Activated T-helper 1 cell treated with anti-CD3 and anti-CD28 coated beads, Interleukin-12 subunit alpha, Interleukin-12 subunit beta, Interleukin-2, Interleukin-4 antibody, amounts not matched to agents 30 ng/mL and 10 ng/mL and 1 ng/mL, durations not matched to agents 14 hours and 24 hours and 36 hours (primary cell): ENCODE measurements around the gene SYT14. TPM values are rescaled to one million over a fixed set of nuclear protein-coding genes. Genes with fewer than 3 reads are reported as not detected.
"Not testable (repeated sequence)": the region's sequence is repeated elsewhere in the genome, so short reads cannot be mapped to it uniquely, and the experiment has no call there.

Experiments
- DNase-seq: peaks from one replicate; pipeline ENCODE4 v3.0.0; 2021; ENCODE audit warnings: low spot score
- H3K27ac Mint-ChIP-seq: one replicate; pipeline ENCODE4 v1.8.0; 2021; ENCODE audit warnings: mild to moderate bottlenecking, mixed read lengths
- H3K27me3 Mint-ChIP-seq: one replicate; pipeline ENCODE4 v1.8.0; 2022; ENCODE audit warnings: mild to moderate bottlenecking, moderate library complexity, mixed read lengths; ENCODE audit not compliant: insufficient read depth
- H3K36me3 Mint-ChIP-seq: one replicate; pipeline ENCODE4 v1.8.0; 2021; ENCODE audit warnings: low read depth, mixed read lengths
- H3K4me1 Mint-ChIP-seq: one replicate; pipeline ENCODE4 v1.8.0; 2021; ENCODE audit warnings: low read depth, mixed read lengths
- H3K4me3 Mint-ChIP-seq: one replicate; pipeline ENCODE4 v1.8.0; 2021; ENCODE audit warnings: mild to moderate bottlenecking, moderate library complexity, mixed read lengths
- H3K9me3 Mint-ChIP-seq: one replicate; pipeline ENCODE4 v1.8.0; 2021; ENCODE audit warnings: mixed read lengths
- intact Hi-C: fragments of 100-400 bp; cut with micrococcal nuclease; formaldehyde crosslinking; loops from one replicate; pipeline ENCODE4 v1.15.1; 2024
- total RNA-seq: library from RNA; stranded (reverse); gene quantifications from 2 replicates; pipeline ENCODE4 v1.2.3, GENCODE V29; 2022

SYT14 gene
- total RNA-seq, 1 donor from 2014 or later = not detected

DNA sequence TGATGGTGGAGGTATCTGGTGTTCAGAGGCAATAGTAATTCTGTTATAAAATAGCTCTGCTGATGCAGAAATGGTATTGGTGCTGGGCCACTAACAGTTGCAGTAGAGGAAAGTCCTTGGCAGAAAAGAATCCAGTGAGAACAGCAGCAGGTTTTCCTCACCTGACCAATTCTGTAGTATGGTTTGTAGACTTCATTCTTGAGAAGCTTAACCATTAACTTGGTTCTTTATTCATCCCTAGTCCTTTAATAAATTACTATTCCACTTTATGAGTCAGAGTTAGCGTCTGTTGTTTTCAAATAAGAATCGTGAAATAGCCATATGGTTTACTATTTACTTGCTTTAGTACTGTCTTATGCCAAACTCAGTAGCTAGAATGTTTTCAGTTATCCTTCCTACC is 166.1 kb downstream of the SYT14 start:
- Mint-ChIP-seq H3K27me3 (peaks cover 2% of the 10 kb centered on the region), H3K4me3 (no peak overlapping the region), H3K36me3 (no peaks in the 10 kb centered on the region), H3K4me1 (no peaks in the 10 kb centered on the region), H3K27ac (no peak overlapping the region), H3K9me3 (no peaks in the 10 kb centered on the region)
- intact Hi-C loops = no loop called here
- DNase-seq = no peak

DNA sequence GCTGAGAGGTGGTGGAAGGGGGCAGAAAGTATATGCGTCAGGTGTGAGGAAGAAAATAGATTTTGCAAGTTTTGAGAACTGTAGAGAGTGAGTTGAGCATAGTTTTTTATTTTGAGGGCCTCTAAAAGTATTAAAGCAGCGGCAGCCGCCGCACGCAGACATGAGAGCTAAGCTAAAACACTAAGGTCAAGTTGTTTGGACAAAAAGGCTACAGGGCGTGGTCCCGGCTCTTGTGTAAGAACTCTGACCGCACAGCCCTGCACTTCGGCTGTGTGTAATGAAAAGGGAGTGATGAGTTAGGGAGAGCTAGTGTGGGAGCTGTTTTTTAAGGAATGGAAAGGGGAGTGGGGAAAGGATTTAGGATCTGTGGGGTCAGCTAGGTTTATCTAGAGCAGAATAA is 174.9 kb downstream of the SYT14 start:
- H3K4me1 Mint-ChIP-seq, H3K4me3 Mint-ChIP-seq, DNase-seq, H3K27me3 Mint-ChIP-seq, H3K27ac Mint-ChIP-seq, intact Hi-C loops, H3K9me3 Mint-ChIP-seq, H3K36me3 Mint-ChIP-seq: not testable (repeated sequence)

DNA sequence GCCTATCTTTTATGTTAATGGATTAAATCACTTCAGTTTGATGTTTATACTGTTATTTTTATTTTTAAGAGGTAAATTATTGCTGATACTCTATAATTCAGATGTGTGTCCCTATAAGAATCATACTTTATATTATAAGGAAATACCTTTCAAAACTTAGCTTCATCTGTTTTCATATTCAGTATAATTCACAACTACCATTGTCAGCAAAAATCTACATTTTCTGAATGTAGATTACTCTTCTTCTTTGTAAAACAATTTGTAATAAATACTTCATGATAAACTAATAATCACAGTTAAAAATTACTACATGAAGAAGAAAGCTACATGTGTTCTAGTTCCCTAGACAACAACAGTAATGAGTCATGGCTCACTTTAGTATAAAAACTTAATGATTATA is 179.2 kb downstream of the SYT14 start:
- intact Hi-C loops = no loop called here
- H3K36me3 Mint-ChIP-seq = no peaks in the 10 kb centered on the region

DNA sequence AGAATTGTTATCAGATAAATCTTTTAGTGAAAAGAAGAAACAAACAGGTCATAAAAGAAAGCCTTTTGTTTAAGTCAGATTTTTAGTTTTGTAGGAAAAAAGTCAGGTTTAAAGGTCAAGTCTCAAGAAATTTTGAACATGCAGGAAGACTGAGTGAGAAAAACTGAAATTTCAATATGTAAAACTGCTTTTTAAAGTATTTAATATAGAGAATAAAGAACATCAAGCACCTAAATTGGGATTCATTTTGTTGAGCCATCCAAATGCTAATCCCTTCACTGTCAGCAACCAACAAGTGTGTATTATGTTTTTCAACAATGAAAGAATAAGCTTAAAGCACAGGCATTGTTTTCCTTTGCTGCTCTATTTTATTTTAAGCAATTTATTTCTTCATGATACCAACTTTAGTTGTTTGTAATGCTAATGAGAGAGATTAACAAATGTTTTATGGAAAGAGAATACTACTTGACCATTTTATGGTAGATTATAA is 179.7 kb downstream of the SYT14 start:
- H3K4me3 Mint-ChIP-seq = no peak overlapping the region
- no peaks in the 10 kb centered on the region for H3K9me3 Mint-ChIP-seq
- H3K27me3 Mint-ChIP-seq = no peaks in the 10 kb centered on the region
- no peaks in the 10 kb centered on the region for H3K4me1 Mint-ChIP-seq
- H3K27ac Mint-ChIP-seq = no peak overlapping the region
- DNase-seq = no peak
- no peaks in the 10 kb centered on the region for H3K36me3 Mint-ChIP-seq
- intact Hi-C loops = no loop called here

More for the DNA sequence above, 179.2 kb downstream of the SYT14 start:
- no peaks in the 10 kb centered on the region for H3K27me3 Mint-ChIP-seq
- no peaks in the 10 kb centered on the region for H3K4me1 Mint-ChIP-seq
- no peak overlapping the region for H3K4me3 Mint-ChIP-seq
- no peak for DNase-seq
- H3K27ac Mint-ChIP-seq = no peak overlapping the region
- H3K9me3 Mint-ChIP-seq = no peaks in the 10 kb centered on the region

DNA sequence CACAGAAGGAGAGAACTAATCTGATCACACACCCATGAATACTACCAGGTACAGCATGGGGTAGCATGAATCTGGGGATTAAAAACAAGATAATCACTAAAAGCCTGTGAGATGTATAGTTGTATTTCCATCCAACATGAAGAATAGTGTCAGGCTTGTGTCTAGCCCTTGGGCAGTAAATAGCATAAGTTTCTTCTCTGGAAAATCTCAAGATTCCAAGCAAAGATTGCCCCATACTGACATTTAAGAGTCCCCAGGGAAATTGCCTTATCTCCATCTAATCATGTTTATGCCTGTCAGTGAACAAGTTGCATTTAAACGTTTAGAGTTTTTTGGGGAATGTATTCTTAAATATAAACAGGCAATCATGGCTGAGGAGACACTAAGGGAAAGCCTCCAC is 185.4 kb downstream of the SYT14 start:
- no peak for DNase-seq
- no peaks in the 10 kb centered on the region for H3K27me3 Mint-ChIP-seq

DNA sequence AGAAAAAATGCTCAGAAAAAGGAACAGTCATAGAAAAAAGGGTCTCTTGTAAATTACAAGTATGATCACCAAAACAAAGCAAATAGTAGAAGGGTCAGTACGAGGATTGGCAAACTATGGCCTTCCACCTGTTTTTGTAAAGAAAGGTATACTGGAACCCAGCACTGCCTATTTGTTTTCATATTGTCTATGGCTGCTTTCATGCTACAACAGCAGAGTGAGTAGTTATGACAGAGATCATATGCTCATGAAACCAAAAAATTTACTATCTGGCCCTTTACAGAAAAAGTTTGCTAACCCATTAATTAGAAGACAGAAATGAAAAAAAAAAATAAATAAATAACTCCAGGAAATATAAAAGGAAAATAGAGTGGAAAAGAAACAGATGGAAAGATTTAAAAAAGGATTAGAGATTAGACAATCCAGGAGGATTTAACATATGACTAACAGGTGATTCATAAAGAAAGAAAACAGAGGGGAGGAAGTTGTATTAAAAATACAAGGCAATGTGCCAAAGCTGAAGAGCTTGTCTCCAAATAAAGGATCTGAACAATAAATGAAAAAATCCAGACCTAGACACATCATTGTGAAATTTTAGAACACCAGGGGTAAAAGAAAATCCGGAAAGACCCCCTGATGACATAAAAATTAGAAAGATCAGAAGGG is 186.0 kb downstream of the SYT14 start:
- DNase-seq = no peak
- no peaks in the 10 kb centered on the region for H3K27me3 Mint-ChIP-seq
- no peaks in the 10 kb centered on the region for H3K9me3 Mint-ChIP-seq
- no peak overlapping the region for H3K27ac Mint-ChIP-seq
- intact Hi-C loops = no loop called here
- H3K4me3 Mint-ChIP-seq = no peak overlapping the region
- no peaks in the 10 kb centered on the region for H3K4me1 Mint-ChIP-seq
- H3K36me3 Mint-ChIP-seq = no peaks in the 10 kb centered on the region

More for the DNA sequence above, 185.4 kb downstream of the SYT14 start:
- Mint-ChIP-seq H3K4me1 (no peaks in the 10 kb centered on the region), H3K9me3 (no peaks in the 10 kb centered on the region), H3K27ac (no peak overlapping the region), H3K36me3 (no peaks in the 10 kb centered on the region), H3K4me3 (no peak overlapping the region)
- intact Hi-C loops = no loop called here

DNA sequence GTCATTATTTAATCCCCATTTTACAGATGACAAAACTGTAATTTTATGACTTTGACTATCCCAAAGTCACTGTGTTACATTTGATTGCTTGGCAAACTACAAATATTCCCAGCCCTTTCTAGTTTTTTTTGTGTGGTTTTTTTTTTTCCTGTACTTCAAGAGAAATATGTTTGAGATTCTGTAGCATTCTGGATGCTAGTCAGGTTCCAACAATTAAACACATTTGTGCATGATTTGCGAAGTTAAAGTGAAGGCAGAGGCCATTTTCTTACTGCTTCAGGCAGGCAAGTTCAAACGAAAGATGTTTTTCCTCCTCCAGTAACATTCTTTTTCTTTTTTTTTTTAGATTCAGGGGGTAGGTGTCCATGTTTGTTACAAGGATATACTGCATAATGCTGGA is 186.7 kb downstream of the SYT14 start:
- Mint-ChIP-seq H3K4me3 (no peak overlapping the region), H3K4me1 (no peaks in the 10 kb centered on the region), H3K27ac (no peak overlapping the region), H3K9me3 (no peaks in the 10 kb centered on the region), H3K36me3 (no peaks in the 10 kb centered on the region), H3K27me3 (no peaks in the 10 kb centered on the region)
- no peak for DNase-seq
- intact Hi-C loops = no loop called here

DNA sequence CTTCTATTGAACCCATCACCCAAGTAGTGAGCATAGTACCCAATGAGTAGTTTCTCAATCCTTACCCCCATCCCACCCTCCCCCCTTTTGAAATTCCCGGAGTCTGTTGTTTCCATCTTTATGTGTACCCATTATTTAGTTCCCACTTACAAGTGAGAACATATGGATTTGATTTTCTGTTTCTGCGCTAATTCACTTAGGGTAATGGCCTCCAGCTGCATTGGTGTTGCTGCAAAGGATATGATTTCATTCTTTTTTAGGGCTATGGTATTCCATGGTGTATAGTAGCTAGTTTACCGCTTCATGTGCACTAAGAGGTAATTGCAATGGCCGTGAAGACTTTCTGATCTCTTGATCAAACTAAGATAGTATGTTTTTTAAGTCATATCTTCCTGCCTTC is 187.1 kb downstream of the SYT14 start:
- H3K9me3 Mint-ChIP-seq = no peaks in the 10 kb centered on the region
- DNase-seq = no peak
- no peaks in the 10 kb centered on the region for H3K27me3 Mint-ChIP-seq
- H3K4me3 Mint-ChIP-seq = no peak overlapping the region
- no peaks in the 10 kb centered on the region for H3K36me3 Mint-ChIP-seq
- intact Hi-C loops = no loop called here
- no peak overlapping the region for H3K27ac Mint-ChIP-seq
- H3K4me1 Mint-ChIP-seq = no peaks in the 10 kb centered on the region

DNA sequence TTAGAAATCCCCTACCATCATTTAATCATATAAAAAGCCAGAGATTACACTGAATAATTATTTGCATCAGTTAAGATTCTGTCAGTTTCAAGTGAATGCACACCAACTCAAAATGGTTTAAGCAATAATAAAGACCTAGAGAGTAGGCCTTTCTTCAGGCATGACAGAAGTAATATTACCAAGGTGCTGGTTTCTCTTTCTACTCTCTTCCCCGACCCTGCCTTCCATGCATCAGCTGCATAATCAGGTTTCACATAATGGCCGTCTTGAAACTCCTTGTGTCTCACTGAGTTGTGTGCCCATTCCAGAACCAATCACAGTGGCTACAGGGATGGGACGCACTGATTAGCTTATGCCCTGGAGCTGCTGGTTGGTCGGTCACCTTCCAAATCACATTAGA is 191.1 kb downstream of the SYT14 start:
- Mint-ChIP-seq H3K4me1 (no peaks in the 10 kb centered on the region), H3K27ac (no peak overlapping the region), H3K4me3 (no peak overlapping the region), H3K27me3 (no peaks in the 10 kb centered on the region), H3K36me3 (no peaks in the 10 kb centered on the region), H3K9me3 (no peaks in the 10 kb centered on the region)
- DNase-seq = no peak
- intact Hi-C loops = no loop called here

DNA sequence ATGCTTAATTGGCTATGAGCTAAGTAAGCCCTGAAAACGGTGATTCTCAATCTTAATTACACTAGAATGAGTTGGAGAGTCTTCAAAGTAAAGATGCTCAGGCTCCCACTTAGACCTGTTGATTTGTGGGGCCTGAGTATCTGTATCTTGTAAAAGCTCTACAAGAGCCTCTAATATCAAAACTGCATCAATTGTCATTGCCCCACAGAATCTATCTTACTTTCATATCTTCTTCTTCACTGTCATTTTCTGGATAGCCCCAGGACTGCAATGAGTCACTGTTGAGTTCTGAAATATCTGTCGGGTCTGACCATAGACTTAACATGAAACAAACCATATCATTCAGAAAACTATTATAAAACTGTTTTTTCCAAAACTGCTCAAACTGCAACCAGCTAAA is 191.7 kb downstream of the SYT14 start:
- Mint-ChIP-seq H3K4me1 (no peaks in the 10 kb centered on the region), H3K4me3 (no peak overlapping the region), H3K36me3 (no peaks in the 10 kb centered on the region), H3K27ac (no peak overlapping the region), H3K27me3 (no peaks in the 10 kb centered on the region), H3K9me3 (no peaks in the 10 kb centered on the region)
- intact Hi-C loops = no loop called here
- no peak for DNase-seq

DNA sequence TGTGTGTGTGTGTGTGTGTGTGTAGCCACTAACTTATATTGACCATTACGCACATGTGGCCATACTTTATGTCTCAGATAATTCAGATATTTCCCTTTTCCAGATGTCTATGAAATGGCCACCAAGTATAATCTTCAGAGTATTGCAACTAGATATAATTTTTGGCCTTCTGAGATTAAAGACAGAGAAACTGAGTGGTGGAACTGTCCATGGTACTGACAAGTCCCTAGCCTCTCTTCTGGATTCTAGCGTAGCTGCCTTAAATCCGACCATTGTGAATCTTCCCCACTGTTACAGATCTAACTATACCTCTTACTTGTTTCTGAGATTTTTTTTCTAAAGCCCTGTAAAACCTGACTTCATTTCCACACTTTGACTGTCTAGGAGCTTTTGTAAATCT is 194.6 kb downstream of the SYT14 start:
- DNase-seq = no peak
- Mint-ChIP-seq H3K36me3 (no peaks in the 10 kb centered on the region), H3K9me3 (no peaks in the 10 kb centered on the region), H3K4me1 (no peaks in the 10 kb centered on the region), H3K27me3 (no peaks in the 10 kb centered on the region), H3K4me3 (no peak overlapping the region), H3K27ac (no peak overlapping the region)
- intact Hi-C loops = no loop called here

DNA sequence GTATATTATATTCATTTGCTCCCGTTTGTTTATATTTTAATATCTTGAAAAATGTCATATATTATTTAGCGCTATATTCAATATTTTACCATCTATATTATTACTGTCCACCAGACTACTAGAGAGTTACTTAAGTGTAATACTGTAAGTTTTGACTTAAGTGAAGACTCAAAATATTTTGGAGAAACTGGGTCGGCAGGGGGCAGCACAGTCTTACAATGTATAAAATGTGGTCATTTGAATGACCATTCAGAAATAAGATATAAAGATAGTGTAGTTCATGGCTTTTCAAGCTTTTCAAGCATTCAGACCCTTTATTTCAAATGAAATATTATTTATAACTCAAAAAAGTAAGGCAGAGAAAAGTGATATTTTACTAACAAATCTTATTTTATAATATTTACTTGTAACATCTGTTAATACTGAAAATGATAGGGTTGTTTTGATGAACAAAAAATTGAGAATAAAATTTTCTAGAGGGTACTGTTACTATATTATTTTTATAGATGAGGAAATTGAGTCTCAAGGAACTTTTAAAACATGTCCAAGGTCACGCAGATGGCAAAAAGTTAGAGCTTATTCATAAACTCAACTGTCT is 205.5 kb downstream of the SYT14 start:
- Mint-ChIP-seq H3K27me3 (no peaks in the 10 kb centered on the region), H3K9me3 (no peaks in the 10 kb centered on the region), H3K36me3 (no peaks in the 10 kb centered on the region), H3K4me3 (no peak overlapping the region), H3K4me1 (no peaks in the 10 kb centered on the region), H3K27ac (no peak overlapping the region)
- no peak for DNase-seq
- intact Hi-C loops = loop anchor here (1.0 kb wide), 3 partner anchors 168 to 303 kb away; no protein-coding TSS in a partner anchor

DNA sequence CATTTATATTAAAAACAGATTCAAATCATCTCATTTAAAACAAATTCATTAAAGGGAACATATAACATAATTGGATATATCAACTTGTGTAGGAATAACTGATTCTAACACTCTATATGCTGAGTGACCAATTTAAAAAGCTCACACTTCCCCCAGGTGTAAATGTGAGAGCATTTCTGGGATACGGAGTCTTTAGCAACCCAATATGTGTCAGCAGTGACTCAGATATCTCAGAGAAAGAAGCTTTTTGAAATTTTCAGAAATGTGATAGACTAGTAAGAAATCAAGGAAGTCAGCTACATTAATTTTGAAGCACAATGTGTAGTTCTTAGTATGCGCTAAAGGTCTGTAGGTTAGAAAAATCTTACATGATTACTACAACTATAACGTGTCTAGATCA is 206.7 kb downstream of the SYT14 start:
- no peaks in the 10 kb centered on the region for H3K27me3 Mint-ChIP-seq
- H3K4me1 Mint-ChIP-seq = no peaks in the 10 kb centered on the region
- intact Hi-C loops = no loop called here

More for the DNA sequence above, 206.7 kb downstream of the SYT14 start:
- no peak overlapping the region for H3K27ac Mint-ChIP-seq
- DNase-seq = no peak
- H3K36me3 Mint-ChIP-seq = no peaks in the 10 kb centered on the region
- no peak overlapping the region for H3K4me3 Mint-ChIP-seq
- H3K9me3 Mint-ChIP-seq = no peaks in the 10 kb centered on the region
